K562 (cell line): ENCODE results near the gene XKR7. TPM values are rescaled to one million over a fixed set of nuclear protein-coding genes. Genes with fewer than 3 reads are reported as not detected.
A peak's percentile ranks its signal among the peaks of the same experiment; 100 is the strongest.

Source experiments
- CHD4 ChIP-seq: fragments of 200-600 bp; sonication (generic); IDR thresholded peaks from 3 replicates; pipeline ENCODE4 v1.6.1; 2012; ENCODE audit warnings: low read depth, mild to moderate bottlenecking, mixed read lengths, low read length, inconsistent platforms; ENCODE audit not compliant: insufficient read depth, insufficient replicate concordance, poor library complexity, severe bottlenecking
- CREB1 ChIP-seq, 2 experiments: sonication (generic) in 1 of 2; formaldehyde crosslinking in 1 of 2; IDR thresholded peaks; 2 replicates each; pipeline versions ENCODE4 v1.6.1 to v1.8.0; 2012 to 2022; ENCODE audit warnings: inconsistent platforms in 1 of 2, mild to moderate bottlenecking in 1 of 2, missing genetic modification reagents in 1 of 2, moderate library complexity in 1 of 2
- POLR2A ChIP-seq: fragments of 450-650 bp; conservative IDR thresholded peaks from 2 replicates; pipeline ENCODE4 v1.6.1; 2016
- SMARCC2 ChIP-seq: fragments of 450-650 bp; IDR thresholded peaks from 2 replicates; pipeline ENCODE4 v1.6.1; 2017; ENCODE audit warnings: antibody characterized with exemption, moderate library complexity, mild to moderate bottlenecking, low read depth
- TAF9B ChIP-seq: fragments of 450-650 bp; IDR thresholded peaks from 2 replicates; pipeline ENCODE4 v1.6.1; 2018; ENCODE audit warnings: mild to moderate bottlenecking; ENCODE audit not compliant: partially characterized antibody
- ZNF263 ChIP-seq: sonication (generic); formaldehyde crosslinking; IDR thresholded peaks from 2 replicates; pipeline ENCODE4 v1.8.0; 2022; ENCODE audit warnings: mild to moderate bottlenecking, missing genetic modification reagents, borderline replicate concordance
- polyA plus RNA-seq, 8 experiments: library from polyadenylated mRNA; depleted of rRNA in 4 of 8; stranded (reverse) in 5 of 8; unstranded in 3 of 8; fragments of >200 nt; fragmentation: Nextera tagmentation in 2 of 8; fragmentation: Illumina TruSeq in 1 of 8; extraction: Ambion mirVana in 2 of 8; extraction: Trizol in 1 of 8; gene quantifications; 2 replicates each; pipeline versions ENCODE4 v1.2.1 to v1.2.3, GENCODE V29; 2011 to 2014; ENCODE audit warnings: inconsistent platforms in 1 of 8, missing spikeins in 1 of 8
- total RNA-seq, 7 experiments: library from RNA; depleted of rRNA in 6 of 7; stranded (reverse); fragments of >200 nt in 6 of 7; fragmentation: Illumina TruSeq in 2 of 7; extraction: Trizol in 2 of 7; gene quantifications; 2 replicates each; pipeline versions ENCODE4 v1.2.1 to v1.2.3, GENCODE V29; 2011 to 2021; ENCODE audit warnings: low replicate concordance in 1 of 7
- TF ChIP-seq, protein P1 (sequence below), 2 experiments: fragments of 450-650 bp; formaldehyde crosslinking in 1 of 2; IDR thresholded peaks; 2 replicates each; pipeline versions ENCODE4 v1.4.0 to v1.6.1; 2014 to 2020; ENCODE audit warnings: mild to moderate bottlenecking in 2 of 2, borderline replicate concordance in 1 of 2, low read depth in 1 of 2
- TF ChIP-seq, protein P2 (sequence below): fragments of 250-450 bp; sonication (Bioruptor Pico); IDR thresholded peaks from 2 replicates; pipeline ENCODE4 v1.5.1; 2021; ENCODE audit warnings: mild to moderate bottlenecking
- TF ChIP-seq, protein P3 (sequence below): fragments of 250-450 bp; sonication (Bioruptor Pico); IDR thresholded peaks from 2 replicates; pipeline ENCODE4 v1.4.0; 2020; ENCODE audit warnings: mild to moderate bottlenecking, moderate library complexity
- TF ChIP-seq, protein P4 (sequence below): fragments of 450-650 bp; IDR thresholded peaks from 2 replicates; pipeline ENCODE4 v1.6.1; 2016; ENCODE audit warnings: antibody characterized with exemption

XKR7 gene
- total and polyA plus RNA-seq, 9 of the 15 experiments (the other 6 are each of a cell fraction or from before 2014, with no cell fraction given) = 0.02 TPM; not detected in 8

DNA sequence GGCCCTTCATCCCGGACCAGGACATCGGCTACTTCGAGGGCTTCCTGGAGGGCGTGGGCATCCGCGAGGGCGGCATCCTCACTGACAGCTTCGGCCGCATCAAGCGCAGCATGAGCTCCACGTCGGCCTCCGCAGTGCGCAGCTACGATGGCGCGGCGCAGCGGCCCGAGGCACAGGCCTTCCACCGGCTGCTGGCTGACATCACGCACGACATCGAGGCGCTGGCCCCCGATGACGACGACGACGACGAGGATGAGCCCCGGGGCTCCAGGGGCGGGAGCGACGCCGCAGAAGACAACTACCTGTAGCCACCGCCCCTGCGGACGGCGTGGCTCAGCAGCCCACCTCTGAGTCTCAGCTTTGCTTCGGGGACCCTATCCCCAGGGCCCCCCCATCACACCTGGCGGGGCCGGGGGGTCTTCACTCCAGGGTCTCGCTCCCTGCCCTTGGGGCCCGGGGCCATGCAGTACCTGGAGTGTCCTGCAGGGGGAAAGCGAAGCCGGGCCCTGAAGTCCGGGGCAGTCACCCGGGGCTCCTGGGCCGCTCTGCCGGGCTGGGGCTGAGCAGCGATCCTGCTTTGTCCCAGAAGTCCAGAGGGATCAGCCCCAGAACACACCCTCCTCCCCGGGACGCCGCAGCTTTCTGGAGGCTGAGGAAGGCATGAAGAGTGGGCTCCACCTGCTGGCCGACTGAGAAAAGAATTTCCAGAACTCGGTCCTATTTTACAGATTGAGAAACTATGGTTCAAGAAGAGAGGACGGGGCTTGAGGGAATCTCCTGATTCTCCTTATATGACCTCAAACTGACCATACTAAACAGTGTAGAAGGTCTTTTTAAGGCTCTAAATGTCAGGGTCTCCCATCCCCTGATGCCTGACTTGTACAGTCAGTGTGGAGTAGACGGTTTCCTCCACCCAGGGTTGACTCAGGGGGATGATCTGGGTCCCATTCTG is 63.3 kb downstream of the XKR7 start (continued):
- TF ChIP-seq TAF9B (no peak), POLR2A (no peak), CREB1 (IDR thresholded peaks at IDR 0.05) (no peak), CREB1 (CRISPR knock-in tag; IDR thresholded peaks at IDR 0.05) (peak; percentile 37; the same call in 1 of the 2 replicates), SMARCC2 (no peak), CHD4 (no peak), ZNF263 (CRISPR knock-in tag) (no peak)
- TF ChIP-seq, protein P1, sequence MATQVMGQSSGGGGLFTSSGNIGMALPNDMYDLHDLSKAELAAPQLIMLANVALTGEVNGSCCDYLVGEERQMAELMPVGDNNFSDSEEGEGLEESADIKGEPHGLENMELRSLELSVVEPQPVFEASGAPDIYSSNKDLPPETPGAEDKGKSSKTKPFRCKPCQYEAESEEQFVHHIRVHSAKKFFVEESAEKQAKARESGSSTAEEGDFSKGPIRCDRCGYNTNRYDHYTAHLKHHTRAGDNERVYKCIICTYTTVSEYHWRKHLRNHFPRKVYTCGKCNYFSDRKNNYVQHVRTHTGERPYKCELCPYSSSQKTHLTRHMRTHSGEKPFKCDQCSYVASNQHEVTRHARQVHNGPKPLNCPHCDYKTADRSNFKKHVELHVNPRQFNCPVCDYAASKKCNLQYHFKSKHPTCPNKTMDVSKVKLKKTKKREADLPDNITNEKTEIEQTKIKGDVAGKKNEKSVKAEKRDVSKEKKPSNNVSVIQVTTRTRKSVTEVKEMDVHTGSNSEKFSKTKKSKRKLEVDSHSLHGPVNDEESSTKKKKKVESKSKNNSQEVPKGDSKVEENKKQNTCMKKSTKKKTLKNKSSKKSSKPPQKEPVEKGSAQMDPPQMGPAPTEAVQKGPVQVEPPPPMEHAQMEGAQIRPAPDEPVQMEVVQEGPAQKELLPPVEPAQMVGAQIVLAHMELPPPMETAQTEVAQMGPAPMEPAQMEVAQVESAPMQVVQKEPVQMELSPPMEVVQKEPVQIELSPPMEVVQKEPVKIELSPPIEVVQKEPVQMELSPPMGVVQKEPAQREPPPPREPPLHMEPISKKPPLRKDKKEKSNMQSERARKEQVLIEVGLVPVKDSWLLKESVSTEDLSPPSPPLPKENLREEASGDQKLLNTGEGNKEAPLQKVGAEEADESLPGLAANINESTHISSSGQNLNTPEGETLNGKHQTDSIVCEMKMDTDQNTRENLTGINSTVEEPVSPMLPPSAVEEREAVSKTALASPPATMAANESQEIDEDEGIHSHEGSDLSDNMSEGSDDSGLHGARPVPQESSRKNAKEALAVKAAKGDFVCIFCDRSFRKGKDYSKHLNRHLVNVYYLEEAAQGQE (IDR thresholded peaks at IDR 0.05; ENCODE audit: borderline replicate concordance) = peak; percentile 78; the same call in 1 of the 2 replicates
- TF ChIP-seq, protein P1 (CRISPR knock-in tag; IDR thresholded peaks at IDR 0.05; ENCODE audit: low read depth) = no peak
- TF ChIP-seq, protein P2, sequence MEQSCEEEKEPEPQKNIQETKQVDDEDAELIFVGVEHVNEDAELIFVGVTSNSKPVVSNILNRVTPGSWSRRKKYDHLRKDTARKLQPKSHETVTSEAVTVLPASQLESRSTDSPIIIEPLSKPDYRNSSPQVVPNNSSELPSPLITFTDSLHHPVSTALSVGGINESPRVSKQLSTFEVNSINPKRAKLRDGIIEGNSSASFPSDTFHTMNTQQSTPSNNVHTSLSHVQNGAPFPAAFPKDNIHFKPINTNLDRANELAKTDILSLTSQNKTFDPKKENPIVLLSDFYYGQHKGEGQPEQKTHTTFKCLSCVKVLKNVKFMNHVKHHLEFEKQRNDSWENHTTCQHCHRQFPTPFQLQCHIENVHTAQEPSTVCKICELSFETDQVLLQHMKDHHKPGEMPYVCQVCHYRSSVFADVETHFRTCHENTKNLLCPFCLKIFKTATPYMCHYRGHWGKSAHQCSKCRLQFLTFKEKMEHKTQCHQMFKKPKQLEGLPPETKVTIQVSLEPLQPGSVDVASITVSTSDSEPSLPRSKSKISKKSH (CRISPR knock-in tag) = no peak
- TF ChIP-seq, protein P3, sequence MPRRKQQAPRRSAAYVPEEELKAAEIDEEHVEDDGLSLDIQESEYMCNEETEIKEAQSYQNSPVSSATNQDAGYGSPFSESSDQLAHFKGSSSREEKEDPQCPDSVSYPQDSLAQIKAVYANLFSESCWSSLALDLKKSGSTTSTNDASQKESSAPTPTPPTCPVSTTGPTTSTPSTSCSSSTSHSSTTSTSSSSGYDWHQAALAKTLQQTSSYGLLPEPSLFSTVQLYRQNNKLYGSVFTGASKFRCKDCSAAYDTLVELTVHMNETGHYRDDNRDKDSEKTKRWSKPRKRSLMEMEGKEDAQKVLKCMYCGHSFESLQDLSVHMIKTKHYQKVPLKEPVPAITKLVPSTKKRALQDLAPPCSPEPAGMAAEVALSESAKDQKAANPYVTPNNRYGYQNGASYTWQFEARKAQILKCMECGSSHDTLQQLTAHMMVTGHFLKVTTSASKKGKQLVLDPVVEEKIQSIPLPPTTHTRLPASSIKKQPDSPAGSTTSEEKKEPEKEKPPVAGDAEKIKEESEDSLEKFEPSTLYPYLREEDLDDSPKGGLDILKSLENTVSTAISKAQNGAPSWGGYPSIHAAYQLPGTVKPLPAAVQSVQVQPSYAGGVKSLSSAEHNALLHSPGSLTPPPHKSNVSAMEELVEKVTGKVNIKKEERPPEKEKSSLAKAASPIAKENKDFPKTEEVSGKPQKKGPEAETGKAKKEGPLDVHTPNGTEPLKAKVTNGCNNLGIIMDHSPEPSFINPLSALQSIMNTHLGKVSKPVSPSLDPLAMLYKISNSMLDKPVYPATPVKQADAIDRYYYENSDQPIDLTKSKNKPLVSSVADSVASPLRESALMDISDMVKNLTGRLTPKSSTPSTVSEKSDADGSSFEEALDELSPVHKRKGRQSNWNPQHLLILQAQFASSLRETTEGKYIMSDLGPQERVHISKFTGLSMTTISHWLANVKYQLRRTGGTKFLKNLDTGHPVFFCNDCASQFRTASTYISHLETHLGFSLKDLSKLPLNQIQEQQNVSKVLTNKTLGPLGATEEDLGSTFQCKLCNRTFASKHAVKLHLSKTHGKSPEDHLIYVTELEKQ (CRISPR knock-in tag) = no peak
- TF ChIP-seq, protein P4, sequence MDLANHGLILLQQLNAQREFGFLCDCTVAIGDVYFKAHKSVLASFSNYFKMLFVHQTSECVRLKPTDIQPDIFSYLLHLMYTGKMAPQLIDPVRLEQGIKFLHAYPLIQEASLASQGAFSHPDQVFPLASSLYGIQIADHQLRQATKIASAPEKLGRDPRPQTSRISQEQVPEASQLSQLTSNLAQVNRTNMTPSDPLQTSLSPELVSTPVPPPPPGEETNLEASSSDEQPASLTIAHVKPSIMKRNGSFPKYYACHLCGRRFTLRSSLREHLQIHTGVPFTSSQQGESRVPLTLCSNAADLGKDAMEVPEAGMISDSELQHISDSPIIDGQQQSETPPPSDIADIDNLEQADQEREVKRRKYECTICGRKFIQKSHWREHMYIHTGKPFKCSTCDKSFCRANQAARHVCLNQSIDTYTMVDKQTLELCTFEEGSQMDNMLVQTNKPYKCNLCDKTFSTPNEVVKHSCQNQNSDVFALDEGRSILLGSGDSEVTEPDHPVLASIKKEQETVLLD = no peak
